Fibroblast of lung (primary cell): ENCODE results near the gene TBL1XR1.

Experiments used
- CTCF ChIP-seq, 2 donors: IDR thresholded peaks in 1 of 2; conservative IDR thresholded peaks in 1 of 2; 1 replicate in 1 of 2; 2 replicates in 1 of 2; pipeline ENCODE4 v1.5.1; 2011 to 2012; ENCODE audit warnings: low read length in 2 of 2, control low read depth in 1 of 2, inconsistent platforms in 1 of 2, low read depth in 1 of 2, mild to moderate bottlenecking in 1 of 2
- EZH2 ChIP-seq: IDR thresholded peaks from 2 replicates; pipeline ENCODE4 v1.5.1; 2012; ENCODE audit warnings: low read length, control low read depth, mild to moderate bottlenecking; ENCODE audit errors: missing control alignments

- TF ChIP-seq CTCF (conservative IDR thresholded peaks at IDR 0.05 in 1 of 2, IDR thresholded peaks at IDR 0.05 in 1 of 2; ENCODE audit: low read depth in 1 of 2, low read length in 2 of 2) (no peak), EZH2 (no peak)
These were observed 201.3 kb downstream of the TBL1XR1 start for GRCh38 chr3:176995946-176996345.
